CD4-positive, alpha-beta T cell (primary cell): ENCODE data around the gene SPAG9. TPM values are rescaled to one million over a fixed set of nuclear protein-coding genes. Genes with fewer than 3 reads are reported as not detected.

Source experiments
- ATAC-seq: fragments of 200-7000 bp; cut with Tn5 transposase; one replicate; pipeline ENCODE4 v1.10.0; 2022; ENCODE audit warnings: mild to moderate bottlenecking; ENCODE audit not compliant: poor library complexity
- CTCF ChIA-PET: fragments of 350-600 bp; sonication (Branson Sonifier 250); formaldehyde crosslinking; loops from one replicate; lab custom pipeline; 2021; ENCODE audit warnings: antibody characterized with exemption, inconsistent platforms; lab: Charles Lee
- POLR2A ChIA-PET: fragments of 350-600 bp; sonication (Branson Sonifier 250); formaldehyde crosslinking; loops from one replicate; lab custom pipeline; 2021; ENCODE audit warnings: antibody characterized with exemption, inconsistent platforms; lab: Charles Lee
- DNase-seq, 14 experiments: peaks; one replicate each; pipeline ENCODE4 v3.0.0-alpha.2; 2013 to 2020; ENCODE audit warnings: mixed read lengths in 2 of 14
- H3K27ac ChIP-seq, 2 donors: one replicate each; pipeline versions ENCODE4 v1.5.1 to v1.7.0; 2013; ENCODE audit warnings: low read length in 2 of 2, low read depth in 1 of 2, mild to moderate bottlenecking in 1 of 2
- H3K27me3 ChIP-seq, 2 experiments: 1 replicate in 1 of 2; 2 replicates in 1 of 2; pipeline versions ENCODE4 v1.6.1 to v1.7.0; 2013; ENCODE audit warnings: low read length in 2 of 2, control low read depth in 1 of 2, mild to moderate bottlenecking in 1 of 2, moderate library complexity in 1 of 2; ENCODE audit not compliant: insufficient read depth in 2 of 2, control insufficient read depth in 1 of 2
- H3K36me3 ChIP-seq: one replicate; pipeline ENCODE4 v1.6.1; 2013; ENCODE audit warnings: low read length, control low read depth; ENCODE audit not compliant: insufficient read depth
- H3K4me1 ChIP-seq: one replicate; pipeline ENCODE4 v1.6.1; 2013; ENCODE audit warnings: low read length, control low read depth; ENCODE audit not compliant: insufficient read depth
- H3K4me3 ChIP-seq: one replicate; pipeline ENCODE4 v1.5.1; 2013; ENCODE audit warnings: mild to moderate bottlenecking, low read length, moderate library complexity
- H3K9me3 ChIP-seq, 2 experiments: 1 replicate in 1 of 2; 2 replicates in 1 of 2; pipeline versions ENCODE4 v1.6.1 to v1.7.0; 2013; ENCODE audit warnings: low read length in 2 of 2, mild to moderate bottlenecking in 2 of 2, control low read depth in 1 of 2, moderate library complexity in 1 of 2; ENCODE audit not compliant: control insufficient read depth in 1 of 2, insufficient read depth in 1 of 2
- H3K27ac Mint-ChIP-seq: one replicate; pipeline ENCODE4 v1.8.0; 2020; ENCODE audit warnings: mixed read lengths
- H3K27me3 Mint-ChIP-seq: one replicate; pipeline ENCODE4 v1.8.0; 2021; ENCODE audit warnings: mixed read lengths
- H3K36me3 Mint-ChIP-seq: one replicate; pipeline ENCODE4 v1.8.0; 2021; ENCODE audit warnings: low read depth, mixed read lengths
- H3K4me1 Mint-ChIP-seq: one replicate; pipeline ENCODE4 v1.8.0; 2021; ENCODE audit warnings: low read depth, mixed read lengths
- H3K4me3 Mint-ChIP-seq: one replicate; pipeline ENCODE4 v1.8.0; 2020; ENCODE audit warnings: mild to moderate bottlenecking, mixed read lengths
- H3K9me3 Mint-ChIP-seq: one replicate; pipeline ENCODE4 v1.8.0; 2020; ENCODE audit warnings: mixed read lengths
- intact Hi-C, 2 experiments: fragments of 100-400 bp; cut with DNase I in 1 of 2; cut with micrococcal nuclease in 1 of 2; formaldehyde crosslinking; loops; one replicate each; pipeline versions ENCODE4 v1.15.1 to v1.9.0; 2023 to 2025; cut with DNase I, micrococcal nuclease
- polyA plus RNA-seq, 2 donors: library from polyadenylated mRNA; unstranded; fragments of 120-200 nt; gene quantifications; one replicate each; pipeline ENCODE4 v1.2.1, GENCODE V29; 2013
- total RNA-seq, 174 experiments: library from RNA in 2 of 174; stranded (reverse) in 2 of 174; gene quantifications; one replicate each; pipeline ENCODE4 v1.2.3 and lab custom pipeline; 2021 to 2026
- TF ChIP-seq, protein P1 (sequence below): fragments of 200-600 bp; IDR thresholded peaks from one replicate; pipeline ENCODE4 v1.8.0; 2022; ENCODE audit warnings: antibody characterized with exemption, mild to moderate bottlenecking

SPAG9 gene, protein sequence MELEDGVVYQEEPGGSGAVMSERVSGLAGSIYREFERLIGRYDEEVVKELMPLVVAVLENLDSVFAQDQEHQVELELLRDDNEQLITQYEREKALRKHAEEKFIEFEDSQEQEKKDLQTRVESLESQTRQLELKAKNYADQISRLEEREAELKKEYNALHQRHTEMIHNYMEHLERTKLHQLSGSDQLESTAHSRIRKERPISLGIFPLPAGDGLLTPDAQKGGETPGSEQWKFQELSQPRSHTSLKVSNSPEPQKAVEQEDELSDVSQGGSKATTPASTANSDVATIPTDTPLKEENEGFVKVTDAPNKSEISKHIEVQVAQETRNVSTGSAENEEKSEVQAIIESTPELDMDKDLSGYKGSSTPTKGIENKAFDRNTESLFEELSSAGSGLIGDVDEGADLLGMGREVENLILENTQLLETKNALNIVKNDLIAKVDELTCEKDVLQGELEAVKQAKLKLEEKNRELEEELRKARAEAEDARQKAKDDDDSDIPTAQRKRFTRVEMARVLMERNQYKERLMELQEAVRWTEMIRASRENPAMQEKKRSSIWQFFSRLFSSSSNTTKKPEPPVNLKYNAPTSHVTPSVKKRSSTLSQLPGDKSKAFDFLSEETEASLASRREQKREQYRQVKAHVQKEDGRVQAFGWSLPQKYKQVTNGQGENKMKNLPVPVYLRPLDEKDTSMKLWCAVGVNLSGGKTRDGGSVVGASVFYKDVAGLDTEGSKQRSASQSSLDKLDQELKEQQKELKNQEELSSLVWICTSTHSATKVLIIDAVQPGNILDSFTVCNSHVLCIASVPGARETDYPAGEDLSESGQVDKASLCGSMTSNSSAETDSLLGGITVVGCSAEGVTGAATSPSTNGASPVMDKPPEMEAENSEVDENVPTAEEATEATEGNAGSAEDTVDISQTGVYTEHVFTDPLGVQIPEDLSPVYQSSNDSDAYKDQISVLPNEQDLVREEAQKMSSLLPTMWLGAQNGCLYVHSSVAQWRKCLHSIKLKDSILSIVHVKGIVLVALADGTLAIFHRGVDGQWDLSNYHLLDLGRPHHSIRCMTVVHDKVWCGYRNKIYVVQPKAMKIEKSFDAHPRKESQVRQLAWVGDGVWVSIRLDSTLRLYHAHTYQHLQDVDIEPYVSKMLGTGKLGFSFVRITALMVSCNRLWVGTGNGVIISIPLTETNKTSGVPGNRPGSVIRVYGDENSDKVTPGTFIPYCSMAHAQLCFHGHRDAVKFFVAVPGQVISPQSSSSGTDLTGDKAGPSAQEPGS (N-terminal part only)
- total RNA-seq: 10 to 100 TPM; 60.2 to 64.6 TPM
- 39.2 TPM for polyA plus RNA-seq (2013, experiment 1 of 2)
- polyA plus RNA-seq (2013, experiment 2 of 2): 35.1 TPM
- 83.3 to 803 (median 159) reads per million in 172 experiments for total RNA-seq (lab: John Stamatoyannopoulos, UW)

DNA sequence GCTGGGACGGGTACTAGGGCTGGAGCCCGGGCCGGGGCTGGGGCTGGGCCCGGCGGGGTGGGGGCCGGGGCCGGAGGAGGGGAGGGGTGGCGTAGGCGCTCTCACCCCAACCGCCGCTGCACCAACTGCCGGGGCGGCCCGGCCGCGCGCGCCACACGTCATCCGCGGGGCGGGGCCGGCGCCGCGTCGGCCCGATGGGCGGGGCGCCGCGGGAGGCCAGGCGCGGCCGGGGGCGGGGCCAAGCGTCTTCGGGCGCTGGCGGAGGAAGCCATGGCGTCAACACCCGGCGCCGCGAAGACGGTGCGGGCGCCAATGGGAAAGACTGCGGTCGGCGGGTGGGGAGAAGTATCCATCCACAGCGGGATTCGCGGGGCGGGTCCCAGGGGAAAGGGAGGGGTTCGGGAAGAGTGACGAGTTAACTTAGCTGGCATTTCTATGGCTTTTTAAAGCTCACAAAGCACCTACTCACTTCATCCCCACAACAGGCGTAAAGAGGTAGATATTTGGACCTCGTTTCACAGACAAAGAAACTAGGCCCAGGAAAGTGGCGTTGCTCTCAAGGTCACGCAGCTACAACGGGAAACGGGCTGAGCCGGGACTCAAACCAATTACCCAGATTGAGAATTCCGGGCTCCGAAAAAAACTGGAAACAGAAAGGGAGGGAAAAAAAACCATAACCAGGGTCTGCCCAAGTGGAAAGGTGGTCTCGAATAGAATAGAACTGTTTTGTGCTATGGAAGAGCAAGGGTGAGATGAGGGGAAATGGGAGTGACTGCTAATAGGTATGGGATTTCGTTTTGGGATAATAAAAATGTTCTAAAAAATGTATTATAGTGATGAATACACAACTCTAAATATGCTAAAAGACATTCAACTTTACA lies at the start of gene SPAG9:
TSS of gene SPAG9 (minus strand) at position 130 of the 881 bp plus-strand sequence. CDS start 212 bp downstream, outside the sequence.
- no peaks in the 10 kb centered on the region for H3K9me3 Mint-ChIP-seq
- H3K27ac ChIP-seq: peak within 1 kb of the TSS; percentile 92
- peaks cover 54% of the 10 kb centered on the region for H3K4me1 Mint-ChIP-seq
- peaks cover 5% of the 10 kb centered on the region for H3K36me3 Mint-ChIP-seq
- DNase-seq (peak; percentile 77 to 98 (median 86)), ATAC-seq (peak; percentile 82)
- H3K4me3 Mint-ChIP-seq: peak within 1 kb of the TSS; percentile 97
- H3K4me1 ChIP-seq: peaks cover 43% of the 10 kb centered on the region
- peak within 1 kb of the TSS; percentile 94 for H3K27ac Mint-ChIP-seq
- ChIA-PET POLR2A (interaction anchor here (0.6 to 4.1 kb wide), 19 partner anchors 17 to 402 kb away, joined by 3 to 40 read pairs (median 4); partner anchors contain the start of genes LUC7L3, NME1, NME2 and TOB1), CTCF (interaction anchor here (0.6 to 6.0 kb wide), 3 partner anchors 32 to 164 kb away, joined by 3 to 43 read pairs (median 7); partner anchors contain the start of gene NME1)
- H3K27me3 ChIP-seq: no peaks in the 10 kb centered on the region
- H3K36me3 ChIP-seq: no peaks in the 10 kb centered on the region
- peak within 1 kb of the TSS; percentile 96 for H3K4me3 ChIP-seq
- no peaks in the 10 kb centered on the region for H3K27me3 Mint-ChIP-seq
- intact Hi-C loops: loop anchor here (1.0 to 5.0 kb wide), 4 partner anchors 32 to 269 kb away; partner anchors contain the start of genes NME1 (in 2 of the 2), MBTD1 (in 1 of the 2) and UTP18 (in 1 of the 2)
- H3K9me3 ChIP-seq: no peaks in the 10 kb centered on the region
- TF ChIP-seq, protein P1, sequence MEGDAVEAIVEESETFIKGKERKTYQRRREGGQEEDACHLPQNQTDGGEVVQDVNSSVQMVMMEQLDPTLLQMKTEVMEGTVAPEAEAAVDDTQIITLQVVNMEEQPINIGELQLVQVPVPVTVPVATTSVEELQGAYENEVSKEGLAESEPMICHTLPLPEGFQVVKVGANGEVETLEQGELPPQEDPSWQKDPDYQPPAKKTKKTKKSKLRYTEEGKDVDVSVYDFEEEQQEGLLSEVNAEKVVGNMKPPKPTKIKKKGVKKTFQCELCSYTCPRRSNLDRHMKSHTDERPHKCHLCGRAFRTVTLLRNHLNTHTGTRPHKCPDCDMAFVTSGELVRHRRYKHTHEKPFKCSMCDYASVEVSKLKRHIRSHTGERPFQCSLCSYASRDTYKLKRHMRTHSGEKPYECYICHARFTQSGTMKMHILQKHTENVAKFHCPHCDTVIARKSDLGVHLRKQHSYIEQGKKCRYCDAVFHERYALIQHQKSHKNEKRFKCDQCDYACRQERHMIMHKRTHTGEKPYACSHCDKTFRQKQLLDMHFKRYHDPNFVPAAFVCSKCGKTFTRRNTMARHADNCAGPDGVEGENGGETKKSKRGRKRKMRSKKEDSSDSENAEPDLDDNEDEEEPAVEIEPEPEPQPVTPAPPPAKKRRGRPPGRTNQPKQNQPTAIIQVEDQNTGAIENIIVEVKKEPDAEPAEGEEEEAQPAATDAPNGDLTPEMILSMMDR: no peak

DNA sequence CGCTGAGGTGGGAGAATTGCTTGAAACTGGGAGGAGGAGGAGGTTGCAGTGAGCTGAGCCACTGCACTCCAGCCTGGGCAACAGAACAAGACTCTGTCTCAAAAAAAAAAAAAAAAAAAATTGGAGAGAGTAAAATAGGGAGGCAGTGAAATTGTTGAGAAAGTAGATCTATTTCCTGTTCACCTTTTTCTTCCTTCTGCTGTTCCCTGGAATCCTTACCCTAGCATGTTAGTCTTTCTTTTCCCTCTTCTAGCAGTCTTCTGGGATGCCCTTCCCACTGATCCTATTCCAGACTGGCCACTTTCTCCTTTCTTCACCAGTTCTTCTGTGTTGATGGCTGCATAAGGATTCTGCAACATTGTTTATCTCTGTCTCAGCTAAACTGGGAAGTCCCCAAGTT lies 48.7 kb upstream of the SPAG9 start:
- Mint-ChIP-seq H3K27ac (no peak overlapping the region), H3K27me3 (no peaks in the 10 kb centered on the region), H3K9me3 (no peaks in the 10 kb centered on the region), H3K4me3 (peak overlapping the region; percentile 44), H3K36me3 (peaks cover 66% of the 10 kb centered on the region), H3K4me1 (peaks cover 20% of the 10 kb centered on the region)
- peaks cover 29% of the 10 kb centered on the region for H3K36me3 ChIP-seq
- H3K4me1 ChIP-seq: peaks cover 20% of the 10 kb centered on the region
- ATAC-seq (no peak), DNase-seq (no peak)
- TF ChIP-seq, protein P1: no peak
- POLR2A ChIA-PET: no interaction called here
- H3K4me3 ChIP-seq: no peak overlapping the region
- no peaks in the 10 kb centered on the region for H3K27me3 ChIP-seq
- H3K9me3 ChIP-seq: no peaks in the 10 kb centered on the region
- CTCF ChIA-PET: no interaction called here
- intact Hi-C loops: loop anchor here (5.0 kb wide), 4 partner anchors 88 to 462 kb away; partner anchors contain the start of genes ANKRD40 (in 1 of the 2), MBTD1 (in 1 of the 2) and UTP18 (in 1 of the 2)
- H3K27ac ChIP-seq: no peak overlapping the region
